ENCODE data around the gene ALPL.

The ALPL gene

DNA sequence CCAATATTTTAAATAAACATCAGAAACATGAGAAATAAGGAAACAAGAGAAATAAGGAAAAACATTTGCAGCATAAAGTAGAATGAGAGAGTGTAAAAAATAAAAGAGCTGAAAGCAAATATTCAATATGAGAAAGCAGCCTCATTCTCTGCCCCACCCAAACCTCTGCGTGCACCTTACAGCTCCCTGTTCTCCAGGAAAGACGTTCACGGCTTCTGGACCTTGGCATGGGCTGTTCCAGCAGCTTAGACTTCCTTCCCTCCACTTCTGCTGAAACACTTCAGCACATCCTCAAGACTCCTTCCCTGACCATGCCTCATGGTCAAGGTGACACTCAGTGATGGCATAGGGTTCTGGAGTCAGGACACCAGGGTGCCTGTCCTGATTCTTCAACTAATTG, 23.3 kb downstream of the ALPL start:
- no peak for DNase-seq

DNA sequence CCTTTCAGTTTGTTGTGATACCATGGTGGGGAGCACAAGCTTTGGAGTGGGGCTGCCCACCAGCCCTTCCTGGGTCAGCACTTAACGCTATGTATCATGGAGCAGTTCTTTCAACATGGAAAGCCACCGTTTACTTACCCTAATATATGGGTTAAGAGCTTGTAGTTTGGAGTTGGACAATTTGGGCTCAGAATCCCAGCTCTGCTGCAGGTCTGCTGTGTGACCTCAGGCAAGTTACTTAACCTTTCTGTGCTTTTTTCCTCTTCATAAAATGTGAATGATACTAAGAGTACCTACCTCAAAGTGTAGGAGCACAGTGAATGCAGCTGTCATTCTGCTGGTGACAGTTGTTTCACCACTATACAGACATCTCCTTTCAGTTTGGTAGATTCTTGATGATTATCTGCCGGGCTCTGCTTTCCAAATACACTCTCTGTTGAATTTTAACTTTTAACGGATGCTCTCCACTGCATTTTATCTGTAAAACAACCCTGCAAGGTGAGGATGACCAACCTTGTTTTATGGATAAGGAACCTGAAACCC, 23.8 kb downstream of the ALPL start:
- DNase-seq, result no peak

DNA sequence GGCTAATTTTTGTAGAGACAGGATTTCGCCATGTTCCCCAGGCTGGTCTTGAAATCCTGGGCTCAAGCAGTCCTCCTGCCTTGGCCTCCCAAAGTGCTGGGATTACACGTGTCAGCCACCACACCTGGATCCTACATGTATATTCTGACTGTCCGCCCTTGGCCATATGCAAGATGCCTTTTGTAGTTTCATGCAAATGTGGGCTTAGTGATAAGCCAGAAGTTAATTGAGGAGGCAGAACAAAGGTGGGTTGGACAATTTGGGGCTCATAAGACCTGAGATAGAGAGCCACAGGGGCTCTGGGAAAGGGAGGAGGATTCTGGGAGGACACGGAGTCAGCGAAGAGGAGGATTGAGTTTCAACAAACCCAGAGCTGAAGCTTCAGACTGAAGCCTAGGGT, 24.9 kb downstream of the ALPL start:
- no peak for DNase-seq

DNA sequence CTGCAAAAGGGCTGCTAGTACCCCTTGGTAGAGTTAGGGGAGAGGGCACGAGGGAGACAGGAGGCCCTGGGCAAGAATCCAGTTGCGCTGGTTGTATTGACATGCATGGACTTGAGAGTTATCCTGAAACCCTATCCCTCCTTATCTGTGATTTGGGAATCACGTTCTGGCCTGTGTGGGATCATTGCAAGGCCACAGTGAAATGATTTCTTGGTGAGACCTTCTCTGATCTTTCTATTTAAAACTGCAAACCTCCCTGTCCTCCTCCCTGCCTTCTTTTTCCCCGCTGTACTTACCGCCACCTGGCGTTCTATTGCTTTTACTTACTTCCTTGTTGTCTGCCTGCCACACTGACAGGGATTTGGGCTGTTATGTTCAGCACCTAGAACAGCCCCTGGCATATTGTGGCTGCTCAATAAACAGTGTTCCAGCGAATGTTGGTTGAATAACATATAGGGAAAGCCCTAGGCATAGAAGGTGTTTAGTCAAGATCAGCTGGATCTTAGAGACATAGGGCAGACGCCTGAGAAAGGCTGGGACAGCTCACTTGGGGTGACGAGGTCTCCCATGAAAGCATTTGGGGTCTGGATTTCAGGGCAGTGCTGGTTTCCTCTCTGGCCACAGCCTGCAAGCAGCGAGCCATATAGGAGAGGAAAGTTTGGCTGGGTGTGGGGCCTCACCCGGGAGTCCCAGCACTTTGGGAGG, 25.6 kb downstream of the ALPL start:
- no peak for DNase-seq

DNA sequence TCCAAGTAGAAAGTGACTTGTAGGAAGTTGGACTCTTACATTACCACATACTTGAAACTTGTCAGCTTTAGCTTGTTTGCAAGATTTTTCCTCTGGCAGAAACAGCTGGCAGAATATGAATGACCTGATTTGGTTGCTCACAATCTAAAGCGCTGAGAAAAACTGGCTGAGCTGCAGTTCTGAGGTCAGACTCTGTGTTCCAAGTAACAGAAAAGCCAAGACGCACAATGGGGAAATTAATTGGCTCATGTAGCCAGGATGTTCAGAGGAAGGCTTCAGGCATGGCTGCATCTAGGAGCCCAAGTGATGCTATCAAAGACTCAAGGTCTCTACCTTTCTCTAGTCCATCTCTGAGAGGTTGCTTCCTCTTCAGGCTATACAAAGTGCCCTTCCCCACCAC, 27.0 kb downstream of the ALPL start:
- DNase-seq, result no peak

DNA sequence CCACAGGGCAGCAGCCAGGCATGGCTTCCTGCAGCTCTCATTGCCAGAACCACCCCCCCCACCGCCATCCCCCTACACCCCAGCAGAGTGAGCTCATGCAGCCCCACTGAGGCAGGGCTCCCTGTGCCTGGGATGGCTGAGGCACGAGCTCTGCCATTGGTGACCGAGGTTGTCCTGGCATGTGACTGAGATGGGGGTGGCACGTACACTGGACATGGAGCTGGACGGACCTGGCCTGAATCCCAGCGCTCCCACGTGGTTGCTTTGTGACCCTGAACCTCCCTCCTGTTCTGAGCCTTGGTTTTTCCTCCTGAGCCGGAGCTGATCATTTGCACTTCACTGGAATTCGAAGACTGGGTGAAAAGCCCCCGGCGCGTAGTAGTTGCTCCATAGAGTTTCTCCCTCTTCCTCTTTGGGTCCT, 28.3 kb downstream of the ALPL start:
- no peak for DNase-seq

DNA sequence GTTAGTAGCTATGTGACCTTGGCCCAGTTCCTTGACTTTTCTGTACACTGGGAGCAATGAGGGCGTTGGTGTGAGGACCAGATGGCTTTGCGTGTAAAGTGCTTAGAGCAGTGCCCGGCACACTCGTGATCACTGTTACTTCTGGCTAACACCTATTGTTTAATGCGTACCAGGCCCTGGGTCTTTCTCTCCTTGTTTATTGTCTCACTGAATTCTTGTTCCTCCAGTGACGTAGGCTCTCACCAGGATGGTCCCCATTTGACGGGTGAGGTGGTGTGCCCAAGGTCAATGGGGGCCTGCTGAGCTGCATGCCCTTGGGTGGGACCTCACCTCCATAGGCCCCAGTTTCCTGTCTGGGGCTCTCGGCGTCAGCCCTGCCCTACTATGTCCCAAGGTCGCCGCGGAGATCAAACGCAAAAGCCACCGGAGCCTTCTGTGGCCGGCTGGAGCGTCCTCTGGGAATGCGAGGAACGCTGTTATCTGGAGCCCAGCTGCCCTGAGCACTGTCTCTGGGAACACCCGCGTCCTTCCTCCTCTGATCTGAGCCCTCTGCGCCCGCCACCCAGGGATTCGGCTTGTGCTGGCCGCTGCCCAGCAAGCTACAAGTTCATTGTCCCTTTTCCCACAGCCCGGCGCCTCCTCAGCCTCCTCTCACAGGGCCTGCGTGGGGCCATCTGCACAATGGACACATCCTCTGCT, 28.9 kb downstream of the ALPL start:
- no peak for DNase-seq

DNA sequence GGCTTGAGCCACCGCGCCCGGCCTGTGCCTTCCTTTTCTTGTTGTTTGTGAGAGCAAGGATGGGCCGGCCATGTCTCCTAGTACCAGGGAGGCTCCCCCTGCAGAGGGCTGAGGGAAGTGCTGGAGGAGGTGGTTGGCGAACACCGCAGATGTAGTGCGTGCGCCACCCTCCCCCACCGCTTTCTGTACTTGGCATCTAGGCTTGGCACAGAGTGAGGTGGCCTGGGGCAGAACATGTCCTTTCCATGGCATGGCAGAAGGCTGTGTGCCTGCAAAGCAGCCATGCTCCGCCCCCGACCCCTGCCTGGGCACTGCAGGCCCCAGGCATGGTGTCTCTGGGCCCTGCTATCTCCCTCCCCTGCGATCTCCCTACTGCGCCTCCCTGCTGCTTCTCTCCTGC, 30.7 kb downstream of the ALPL start:
- peak in 1 of 2 donors; percentile 11 for DNase-seq

DNA sequence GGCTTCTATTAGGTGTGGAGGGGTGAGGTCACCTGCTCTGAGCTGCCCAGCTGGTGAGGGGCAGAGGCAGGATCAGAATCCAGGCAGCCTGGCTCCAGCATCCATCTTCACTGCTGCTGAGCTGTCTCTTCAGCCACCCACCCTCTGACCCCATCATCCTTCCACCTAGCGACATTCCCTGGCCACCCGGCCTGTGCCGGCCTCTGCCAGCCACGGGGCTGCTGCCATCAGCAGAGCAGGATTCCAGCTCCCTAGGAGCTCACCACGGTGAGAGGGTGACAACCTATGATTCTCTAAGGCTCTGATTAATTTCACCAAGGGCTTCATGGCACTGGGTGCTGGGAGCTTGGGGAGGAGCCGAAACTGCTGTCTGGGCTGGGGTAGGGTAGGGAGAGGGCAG, 32.1 kb downstream of the ALPL start:
- DNase-seq, result no peak

DNA sequence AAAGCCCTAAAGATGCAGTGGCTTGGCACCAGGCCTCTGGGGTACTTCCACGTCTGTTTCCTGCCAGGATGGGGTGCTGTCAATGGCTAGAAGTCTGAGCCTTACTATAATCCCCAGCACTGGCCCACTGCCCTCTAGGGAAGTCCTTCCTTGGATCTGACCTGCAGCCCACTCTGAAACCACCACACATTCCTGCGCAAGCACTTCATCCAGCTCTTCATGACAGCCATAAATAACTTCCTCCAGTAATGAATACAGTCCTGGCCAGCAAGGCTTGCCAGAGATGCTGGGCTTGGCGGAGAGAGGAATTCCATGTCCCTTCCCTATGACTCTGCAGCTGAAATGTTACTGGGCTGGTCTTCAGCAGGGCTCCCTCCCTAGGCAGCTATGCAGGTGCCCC, 32.6 kb downstream of the ALPL start:
- DNase-seq, result no peak

DNA sequence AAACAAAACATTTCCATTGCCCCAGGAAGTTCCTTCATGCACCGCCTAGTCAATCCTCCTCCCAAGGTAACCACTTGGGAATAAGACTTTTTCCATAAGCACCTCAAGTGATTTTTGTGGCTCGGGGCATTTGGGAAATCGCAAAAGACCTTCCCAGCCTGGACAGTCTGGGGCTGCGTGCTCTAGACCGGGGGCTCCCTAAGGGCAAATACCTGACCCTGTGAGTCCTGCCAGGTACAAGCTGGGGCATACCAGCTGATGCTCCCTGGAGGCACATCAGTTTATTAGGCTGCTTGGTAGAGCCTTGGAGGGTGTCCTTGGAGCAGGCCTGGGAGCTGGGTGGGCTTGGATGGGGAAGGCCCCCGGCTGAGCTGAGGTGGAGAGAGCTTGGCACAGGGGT, 34.4 kb downstream of the ALPL start:
- no peak for DNase-seq

DNA sequence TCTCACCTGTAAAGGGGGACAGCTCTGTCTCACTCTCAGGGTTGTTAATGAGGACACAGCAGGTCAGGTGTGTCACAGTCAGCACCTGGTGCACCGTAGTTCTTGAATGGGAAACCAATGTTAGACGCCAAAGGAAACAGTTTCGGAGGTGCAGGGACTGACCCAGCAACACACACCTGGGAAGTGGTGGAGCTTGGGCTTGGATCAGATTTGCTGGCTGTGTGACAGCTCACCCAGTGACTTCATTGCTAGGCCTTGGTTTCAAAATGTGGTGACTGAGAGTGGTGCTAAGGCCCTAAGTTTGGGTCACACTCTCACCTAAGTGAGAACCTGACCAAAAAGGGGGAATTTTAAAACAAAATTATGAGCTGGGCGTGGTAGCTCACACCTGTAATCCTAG, 34.9 kb downstream of the ALPL start:
- no peak for DNase-seq

DNA sequence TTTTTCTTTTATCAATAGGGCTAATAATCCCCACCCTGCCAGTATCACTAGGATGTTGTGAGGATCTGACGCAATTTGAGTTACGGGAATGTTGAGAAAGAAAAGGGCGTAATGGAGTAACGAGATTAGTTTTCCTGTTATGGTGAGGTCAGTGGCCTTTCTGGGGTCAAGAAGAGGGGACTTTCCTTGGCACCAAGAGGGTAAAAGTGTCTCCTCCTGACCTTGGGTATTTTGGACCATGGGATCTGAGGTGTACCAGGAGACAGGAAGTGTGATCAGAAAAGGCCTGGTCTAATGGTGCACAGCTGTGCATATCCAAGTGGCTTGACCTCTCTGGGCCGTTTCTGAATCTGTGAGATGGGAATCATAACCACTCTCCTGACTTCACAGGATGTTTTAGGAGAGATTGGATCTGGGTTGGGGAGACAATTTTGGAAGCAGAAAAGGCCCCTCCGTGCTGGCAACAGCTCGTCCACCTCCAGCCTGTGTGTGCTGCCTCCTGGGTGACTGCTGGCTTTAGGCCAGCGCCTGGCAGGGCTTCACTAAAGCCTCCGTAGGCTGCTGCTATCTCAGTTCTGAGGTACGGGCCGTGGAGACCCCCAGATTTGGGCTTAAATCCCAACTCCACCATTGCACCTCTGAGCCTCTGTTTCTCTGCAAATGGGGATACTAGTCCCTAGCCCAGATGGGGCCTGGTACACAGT, 37.1 kb downstream of the ALPL start:
- no peak for DNase-seq

DNA sequence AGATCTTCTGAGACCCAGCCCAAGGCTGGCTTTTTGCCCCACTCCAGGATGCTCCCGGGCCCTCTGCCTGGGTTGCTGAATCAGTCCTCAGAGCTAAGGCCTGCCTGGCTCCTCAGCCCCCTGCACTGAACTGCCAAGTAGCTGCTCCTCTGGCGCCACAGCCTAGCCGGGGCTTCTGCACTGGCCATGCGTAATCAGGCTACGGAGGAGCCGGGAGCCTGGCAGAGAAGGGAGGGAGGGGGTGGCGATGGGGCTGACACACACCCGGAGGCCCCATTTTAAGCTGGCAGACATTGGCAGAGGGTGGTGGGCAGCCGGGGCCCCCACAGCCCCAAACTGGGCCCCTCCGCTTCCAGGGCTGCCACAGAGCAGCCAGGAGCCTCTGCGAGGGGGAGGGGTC, 38.7 kb downstream of the ALPL start:
- DNase-seq, result no peak

DNA sequence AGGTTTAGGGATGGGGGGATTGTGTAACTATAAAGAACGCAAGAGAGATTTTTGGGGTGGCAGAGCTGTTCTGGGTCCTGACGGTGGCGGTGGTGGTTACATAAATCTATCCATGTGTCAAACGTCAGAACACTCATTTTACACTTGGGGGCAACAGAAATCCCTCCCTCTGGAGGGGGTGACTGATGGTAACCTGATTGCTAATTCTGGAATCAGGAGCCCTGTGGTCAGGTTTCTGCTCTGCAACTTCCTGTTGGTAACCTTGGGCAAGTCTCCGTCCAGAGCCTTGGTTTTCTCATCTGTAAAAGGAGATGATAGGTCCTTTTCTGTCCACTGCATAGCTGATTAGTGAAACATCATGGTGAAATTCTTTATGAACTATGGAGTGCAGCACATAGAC, 40.9 kb downstream of the ALPL start:
- no peak for DNase-seq

DNA sequence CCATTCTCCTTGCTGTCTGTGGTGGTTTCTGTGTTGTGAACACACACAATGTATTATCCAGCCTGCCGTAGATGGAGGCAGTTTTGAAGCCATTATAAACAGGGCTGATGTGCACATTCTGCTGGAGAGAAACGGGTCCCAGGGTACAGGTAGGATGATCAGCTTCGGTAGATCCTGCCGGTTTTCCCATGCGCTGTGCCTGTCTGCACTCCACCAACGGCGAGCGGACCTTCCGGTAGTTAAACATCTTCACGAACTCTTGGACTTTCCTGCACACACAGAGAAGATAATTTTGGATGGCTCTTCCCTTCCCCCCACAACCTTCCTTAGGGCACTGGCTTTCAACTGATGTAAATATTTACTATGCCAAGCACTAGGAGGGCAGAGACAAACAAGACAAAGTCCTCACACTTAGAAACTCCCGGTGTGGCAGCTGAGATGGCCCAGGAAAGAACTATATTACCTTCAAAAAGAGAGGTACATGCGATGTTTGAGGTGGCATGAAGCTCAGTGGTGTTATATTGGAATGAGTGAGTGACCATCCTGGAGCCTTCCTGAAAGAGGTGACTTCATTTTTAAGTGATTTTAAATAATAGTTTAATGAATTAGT, 41.7 kb downstream of the ALPL start:
- DNase-seq, result no peak

DNA sequence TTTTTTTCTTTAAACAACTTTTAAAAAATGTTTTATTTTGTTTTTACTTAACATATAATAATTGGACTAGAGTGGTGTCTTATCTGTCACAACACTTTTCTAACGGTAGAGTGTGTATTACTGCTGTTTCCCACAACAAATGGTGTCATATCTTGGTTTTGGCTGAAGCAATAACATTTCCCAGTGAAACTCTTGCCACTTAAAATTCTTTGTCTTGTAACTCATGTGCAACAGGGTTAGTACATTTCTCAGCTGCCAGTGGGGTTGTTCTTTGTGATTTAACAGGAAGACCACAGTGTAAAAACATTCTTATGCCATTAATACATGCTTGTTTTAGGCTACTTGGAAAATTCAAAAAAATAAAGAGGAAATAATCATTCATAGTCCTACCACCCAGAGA, 43.5 kb downstream of the ALPL start:
- DNase-seq, result no peak

DNA sequence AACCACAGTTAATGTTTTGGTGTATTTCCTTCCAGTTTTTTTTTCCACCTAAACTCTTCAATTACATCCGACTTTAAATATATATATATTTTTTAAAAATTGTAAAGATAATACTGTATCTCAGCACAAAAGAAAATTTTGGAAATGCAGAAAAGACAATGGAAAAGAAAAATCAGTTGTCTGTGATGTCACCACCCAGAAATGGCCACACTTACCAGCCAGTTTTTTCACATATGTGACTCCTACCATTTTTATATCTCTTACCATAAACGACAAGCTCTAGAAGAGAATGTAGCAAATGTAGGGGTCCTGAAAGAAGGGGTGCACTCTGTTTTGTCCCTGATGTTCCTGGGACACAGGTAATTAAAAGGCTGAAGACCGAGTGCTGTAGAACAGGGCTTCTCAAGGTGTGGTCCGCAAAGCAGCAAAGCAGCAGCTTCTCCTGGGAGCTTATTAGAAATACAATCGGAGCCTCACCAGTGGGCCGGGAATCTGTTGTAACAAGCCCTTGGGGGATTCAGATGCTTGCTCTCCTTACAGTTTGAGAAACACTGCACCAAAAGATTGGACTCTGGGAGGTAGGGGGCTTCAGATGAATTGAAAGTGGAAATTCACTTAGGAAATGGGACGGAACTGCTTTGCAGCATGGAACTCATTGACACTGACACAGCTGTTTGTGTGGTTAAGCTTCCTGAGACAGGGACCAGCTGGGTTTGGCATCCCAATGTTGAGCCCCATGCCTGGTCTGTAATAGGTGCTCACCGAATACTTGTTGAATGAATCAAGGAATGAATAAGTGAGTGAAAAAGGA, 44.1 kb downstream of the ALPL start:
- no peak for DNase-seq

DNA sequence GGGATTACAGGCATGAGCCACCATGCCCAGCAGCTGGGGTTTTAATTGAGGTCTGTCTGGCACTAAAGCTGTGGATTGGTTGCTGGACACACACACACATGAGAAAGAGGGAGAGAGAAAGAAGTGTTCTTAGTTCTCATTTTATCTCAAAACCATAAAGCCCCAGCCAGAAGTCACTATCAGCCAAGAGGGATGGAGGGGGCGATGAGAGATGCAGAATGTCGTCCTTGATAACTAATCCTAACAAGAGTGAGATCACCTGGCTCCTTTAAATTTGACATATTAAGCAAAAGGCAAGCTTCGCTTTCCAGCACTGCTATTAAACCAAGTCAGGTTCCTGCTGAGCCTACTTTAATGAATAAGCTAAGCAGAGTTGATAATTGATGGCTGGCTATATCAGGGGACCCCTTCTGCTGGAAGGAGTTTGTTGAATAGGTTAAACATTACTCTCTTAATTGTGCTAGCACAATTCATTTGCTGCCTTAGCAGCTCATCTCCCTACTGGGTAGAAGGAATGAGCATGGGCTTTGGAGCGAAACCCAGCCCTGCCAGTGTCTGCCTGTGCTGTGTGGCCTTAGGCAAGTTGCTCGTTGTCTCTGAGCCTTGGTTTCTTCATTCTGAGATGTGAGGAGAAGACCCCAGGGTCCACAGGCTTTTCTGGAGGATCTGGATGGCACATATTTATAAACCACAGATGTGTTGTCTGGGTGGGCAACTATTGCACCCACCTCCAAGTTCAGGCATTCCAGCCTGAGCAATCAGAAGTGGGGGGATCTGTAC, 50.8 kb downstream of the ALPL start:
- DNase-seq, result no peak

DNA sequence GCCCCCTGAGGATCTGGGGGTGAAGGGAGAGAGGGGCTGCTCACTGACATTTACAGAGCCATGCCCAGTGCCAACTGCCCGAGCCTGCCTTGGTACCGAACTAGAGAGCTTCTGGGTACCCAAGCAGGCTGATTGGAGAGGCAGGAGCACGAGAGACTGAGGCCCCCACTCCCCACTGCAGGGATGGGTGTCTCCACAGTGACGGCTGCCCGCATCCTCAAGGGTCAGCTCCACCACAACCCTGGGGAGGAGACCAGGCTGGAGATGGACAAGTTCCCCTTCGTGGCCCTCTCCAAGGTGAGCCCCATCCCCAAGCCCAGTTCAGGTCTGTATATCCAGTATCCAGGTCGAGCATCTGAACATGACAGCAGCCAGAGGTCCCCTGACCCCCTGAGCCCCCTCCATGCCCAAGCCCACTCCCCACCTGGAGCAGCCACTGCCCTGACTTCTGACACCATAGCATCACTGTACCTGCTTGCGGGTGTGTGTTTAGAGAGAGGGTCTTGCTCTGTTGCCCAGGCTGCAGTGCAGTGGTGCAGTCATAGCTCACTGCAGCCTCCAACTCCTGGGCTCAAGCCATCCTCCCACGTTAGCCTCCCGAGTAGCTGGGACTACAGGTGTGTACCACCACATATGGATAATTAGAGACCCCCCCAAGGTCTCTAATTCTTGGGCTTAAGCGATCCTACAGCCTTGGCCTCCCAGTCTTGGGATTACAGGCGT, 51.9 kb downstream of the ALPL start:
- DNase-seq, result no peak

DNA sequence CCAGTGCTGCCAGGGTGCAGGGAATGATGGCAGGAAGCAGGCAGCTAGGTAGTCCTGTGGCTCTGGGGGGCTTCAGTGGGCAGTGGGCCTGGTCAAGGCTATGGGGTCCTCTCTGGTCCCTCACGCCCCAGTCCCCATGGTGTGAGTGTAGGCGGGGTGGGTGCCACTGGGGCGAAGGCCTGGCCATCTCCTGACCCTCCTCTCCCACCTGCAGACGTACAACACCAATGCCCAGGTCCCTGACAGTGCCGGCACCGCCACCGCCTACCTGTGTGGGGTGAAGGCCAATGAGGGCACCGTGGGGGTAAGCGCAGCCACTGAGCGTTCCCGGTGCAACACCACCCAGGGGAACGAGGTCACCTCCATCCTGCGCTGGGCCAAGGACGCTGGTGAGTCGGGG, 53.7 kb downstream of the ALPL start:
- DNase-seq, result no peak

Measured in stimulated activated CD4-positive, alpha-beta T cell treated with anti-CD3 and anti-CD28 coated beads, Interleukin-2, amount 100 ng/mL, for 24 hours (primary cell).